ENCODE results near the gene MSH3. TPM values are rescaled to one million over a fixed set of nuclear protein-coding genes. Genes with fewer than 3 reads are reported as not detected.

The MSH3 gene
- total and polyA plus RNA-seq, 3 donors from 2014 or later = 7.6 to 17.7 (median 16.6) TPM

GRCh38 chr5:80920333-80920732, 265.9 kb downstream of the MSH3 start:
- Histone ChIP-seq H3K4me1 (no peaks in the 10 kb centered on the region), H3K4me3 (no peak overlapping the region), H3K27ac (no peak overlapping the region), H3K27me3 (no peaks in the 10 kb centered on the region), H3K36me3 (ENCODE audit: low read depth, missing control alignments) (no peaks in the 10 kb centered on the region), H3K9me3 (no peaks in the 10 kb centered on the region)
- no peak for DNase-seq
- intact Hi-C loops (cut with DNase I; ENCODE audit: low total_unique reads) = no loop called here
- TF ChIP-seq POLR2A (IDR thresholded peaks at IDR 0.05) (no peak), CTCF (IDR thresholded peaks at IDR 0.05) (no peak)

- H3K9me3 ChIP-seq = no peaks in the 10 kb centered on the region
- no peaks in the 10 kb centered on the region for H3K27me3 ChIP-seq
- no peak for DNase-seq
- H3K4me3 ChIP-seq = no peak overlapping the region
- H3K27ac ChIP-seq = no peak overlapping the region
- intact Hi-C loops (cut with DNase I; ENCODE audit: low total_unique reads) = no loop called here
- no peak for TF ChIP-seq CTCF (IDR thresholded peaks at IDR 0.05)
- H3K36me3 ChIP-seq (ENCODE audit: low read depth, missing control alignments) = no peaks in the 10 kb centered on the region
- no peaks in the 10 kb centered on the region for H3K4me1 ChIP-seq
Measured at GRCh38 chr5:80921026-80921425, 266.6 kb downstream of the MSH3 start.

GRCh38 chr5:80925931-80926330, 271.5 kb downstream of the MSH3 start:
- TF ChIP-seq CTCF (IDR thresholded peaks at IDR 0.05) (no peak), POLR2A (IDR thresholded peaks at IDR 0.05) (no peak)
- intact Hi-C loops (cut with DNase I; ENCODE audit: low total_unique reads) = no loop called here
- H3K27me3 ChIP-seq = no peaks in the 10 kb centered on the region
- 76% methylated on average over 1 of the region's 1 CpG for WGBS, 2 donors
- no peaks in the 10 kb centered on the region for H3K9me3 ChIP-seq
- no peaks in the 10 kb centered on the region for H3K36me3 ChIP-seq (ENCODE audit: low read depth, missing control alignments)
- no peak overlapping the region for H3K4me3 ChIP-seq
- H3K27ac ChIP-seq = no peak overlapping the region
- DNase-seq = no peak
- no peaks in the 10 kb centered on the region for H3K4me1 ChIP-seq

Small RNA genes within 50 kb of the gene (small RNA-seq; reads per million reads assigned to genes)
- gene MTRNR2L2 = 0 reads per million in 2 donors

Other genes starting within 250 kb of the MSH3 start
- gene ZFYVE16, start 246.6 kb upstream of the MSH3 start, total RNA-seq = 10 to 100 TPM; 50.0 to 52.7 TPM
- gene ZFYVE16, start 246.6 kb upstream of the MSH3 start, polyA plus RNA-seq (ENCODE audit: insufficient read depth, low read depth, low replicate concordance) = 16.3 TPM
- gene FAM151B, start 166.6 kb upstream of the MSH3 start, total RNA-seq = 1 to 10 TPM; 2.8 to 5.0 TPM
- gene FAM151B, start 166.6 kb upstream of the MSH3 start, polyA plus RNA-seq (ENCODE audit: insufficient read depth, low read depth, low replicate concordance) = 2.8 TPM
- under 1 TPM; 0.12 to 0.16 TPM for gene ANKRD34B, start 84.4 kb upstream of the MSH3 start, total RNA-seq
- gene ANKRD34B, start 84.4 kb upstream of the MSH3 start, polyA plus RNA-seq (ENCODE audit: insufficient read depth, low read depth, low replicate concordance) = 0.34 TPM
- gene DHFR, start 331 bp downstream of the MSH3 start, total RNA-seq = 10 to 100 TPM; 16.8 to 18.0 TPM
- 35.2 TPM for gene DHFR, start 331 bp downstream of the MSH3 start, polyA plus RNA-seq (ENCODE audit: insufficient read depth, low read depth, low replicate concordance)

Data from testis (tissue), 3 donors.